ENCODE measurements around the gene GNPTG.

Gene GNPTG

GRCh38 chr16:1310832-1311200 is 40.9 kb upstream of the GNPTG start:
- no peak for DNase-seq (ENCODE audit: low spot score)
- no peak for TF ChIP-seq CTCF (IDR thresholded peaks at IDR 0.05; ENCODE audit: extremely low read depth, missing control alignments)

DNA sequence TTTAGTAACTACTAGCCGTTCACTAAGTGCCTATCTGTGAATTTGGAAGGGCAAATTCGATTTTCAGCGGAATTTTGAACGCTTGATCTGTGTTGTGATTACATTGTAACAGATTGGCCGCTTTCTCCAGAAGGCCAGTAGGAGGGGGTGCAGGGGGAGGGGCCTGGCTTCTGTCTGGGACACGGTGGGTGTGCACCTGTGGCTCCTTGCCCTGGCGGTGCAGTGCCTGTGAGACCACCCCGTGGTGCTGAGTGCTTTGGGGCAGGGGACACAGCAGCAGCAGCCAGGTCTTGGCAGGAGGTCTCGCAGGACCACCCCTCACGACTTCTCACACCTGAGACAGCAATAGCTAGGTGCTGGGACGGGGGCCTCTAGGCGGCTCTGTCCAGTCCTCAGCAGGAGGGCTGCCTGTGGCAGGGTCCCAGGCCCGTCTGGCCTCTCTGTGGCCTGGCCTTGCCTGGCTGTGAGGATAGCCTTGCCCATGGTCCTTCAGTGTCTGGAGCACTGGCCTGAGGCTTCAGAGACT is 40.5 kb upstream of the GNPTG start:
- no peak for TF ChIP-seq CTCF (IDR thresholded peaks at IDR 0.05; ENCODE audit: extremely low read depth, missing control alignments)
- DNase-seq (ENCODE audit: low spot score): no peak

GRCh38 chr16:1311738-1312466 is 39.8 kb upstream of the GNPTG start:
- no peak for TF ChIP-seq CTCF (IDR thresholded peaks at IDR 0.05; ENCODE audit: extremely low read depth, missing control alignments)
- DNase-seq (ENCODE audit: low spot score): no peak

- no peak for TF ChIP-seq CTCF (IDR thresholded peaks at IDR 0.05; ENCODE audit: extremely low read depth, missing control alignments)
Measured at GRCh38 chr16:1312467-1312816, 39.3 kb upstream of the GNPTG start.

DNA sequence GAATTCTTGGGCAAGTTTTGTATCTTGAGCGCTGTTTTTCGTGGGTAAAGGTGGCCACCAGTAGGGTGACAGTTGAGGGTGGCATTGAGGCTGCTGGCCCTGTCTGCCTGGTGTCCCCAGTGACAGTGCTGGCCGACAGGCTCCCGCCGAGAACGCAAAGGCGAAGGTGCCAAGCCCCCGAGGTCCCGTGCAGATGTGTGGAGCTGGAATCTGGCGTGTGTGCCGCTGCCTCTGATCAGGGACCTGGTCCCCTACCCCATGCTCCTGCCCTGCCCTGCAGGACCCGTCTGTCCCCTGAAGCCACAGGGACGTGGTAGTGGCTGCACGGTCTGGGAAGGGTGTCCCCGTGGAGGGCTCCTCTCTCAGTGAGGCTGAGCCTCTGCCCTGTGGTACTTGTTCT is 38.8 kb upstream of the GNPTG start:
- DNase-seq (ENCODE audit: low spot score): no peak
- TF ChIP-seq CTCF (IDR thresholded peaks at IDR 0.05; ENCODE audit: extremely low read depth, missing control alignments): no peak

More at GRCh38 chr16:1312467-1312816, 39.3 kb upstream of the GNPTG start:
- no peak for DNase-seq (ENCODE audit: low spot score)

DNA sequence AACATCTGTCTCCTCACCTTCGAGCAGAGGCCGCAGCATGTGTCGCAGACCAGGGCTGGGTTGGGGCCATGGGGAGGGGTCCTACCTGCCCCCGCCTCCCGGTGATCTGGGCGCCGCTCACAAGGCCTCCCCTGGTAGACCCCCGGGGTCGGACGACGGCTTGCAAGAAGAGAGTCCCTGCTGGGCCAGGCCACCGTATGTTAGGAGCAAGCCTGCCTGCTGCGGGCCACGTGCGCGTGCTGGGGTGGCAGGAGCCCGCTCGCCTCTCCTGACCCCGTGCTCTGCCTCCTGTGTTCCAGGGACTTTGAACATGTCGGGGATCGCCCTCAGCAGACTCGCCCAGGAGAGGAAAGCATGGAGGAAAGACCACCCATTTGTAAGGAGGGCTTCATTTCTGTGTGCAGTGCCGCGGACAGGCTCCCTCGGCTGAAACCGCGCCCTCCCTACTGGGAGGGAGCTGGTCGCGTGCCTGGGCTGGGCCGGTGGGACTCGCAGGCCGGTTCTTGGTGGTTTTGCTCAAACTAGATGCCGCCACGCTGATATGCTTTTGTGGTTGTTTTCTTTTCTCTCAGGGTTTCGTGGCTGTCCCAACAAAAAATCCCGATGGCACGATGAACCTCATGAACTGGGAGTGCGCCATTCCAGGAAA is 37.9 kb upstream of the GNPTG start:
- TF ChIP-seq CTCF (IDR thresholded peaks at IDR 0.05; ENCODE audit: extremely low read depth, missing control alignments): no peak
- DNase-seq (ENCODE audit: low spot score): no peak

GRCh38 chr16:1314399-1315068 is 37.2 kb upstream of the GNPTG start:
- TF ChIP-seq CTCF (IDR thresholded peaks at IDR 0.05; ENCODE audit: extremely low read depth, missing control alignments): no peak
- DNase-seq (ENCODE audit: low spot score): no peak
